ENCODE measurements around the gene ISYNA1.

Gene ISYNA1

DNA sequence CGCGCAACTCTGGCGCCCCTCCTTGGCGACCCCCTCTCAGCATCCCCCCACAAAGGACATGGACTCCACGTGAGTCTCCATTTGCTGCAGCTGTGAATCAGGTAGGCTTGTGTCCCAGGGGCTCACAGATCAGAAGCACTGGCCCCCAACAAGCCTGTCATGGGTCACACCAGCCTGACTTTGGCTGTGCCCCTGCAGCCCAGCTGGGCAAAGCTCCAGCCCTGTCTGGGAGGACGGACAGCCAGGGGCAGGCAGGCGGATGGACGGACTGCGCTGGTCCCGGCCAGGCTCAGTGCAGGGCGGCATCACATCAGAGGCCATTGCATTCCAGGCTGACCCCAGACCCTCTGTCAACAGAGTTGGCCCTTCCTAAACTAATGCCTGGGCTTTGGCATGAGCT, 28.4 kb upstream of the ISYNA1 start:
- no peak for DNase-seq

DNA sequence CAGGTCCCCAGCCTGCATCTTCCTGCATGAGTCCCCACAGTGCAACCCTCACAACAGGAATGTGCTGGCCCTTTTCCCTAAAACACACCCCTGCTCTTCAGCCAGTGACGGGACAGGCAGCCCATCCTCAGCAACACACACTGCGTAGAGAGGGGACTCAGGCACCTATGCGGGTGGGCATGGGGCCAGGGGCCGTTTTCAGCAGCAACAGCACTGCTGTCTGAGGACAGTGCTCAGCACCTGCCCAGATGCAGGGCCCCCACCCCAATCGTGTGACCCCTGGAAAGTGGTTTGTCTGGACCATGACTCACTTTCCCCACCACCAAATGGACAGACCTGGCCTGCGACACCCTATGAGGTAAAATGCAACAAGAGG, 28.0 kb upstream of the ISYNA1 start:
- DNase-seq, result no peak

DNA sequence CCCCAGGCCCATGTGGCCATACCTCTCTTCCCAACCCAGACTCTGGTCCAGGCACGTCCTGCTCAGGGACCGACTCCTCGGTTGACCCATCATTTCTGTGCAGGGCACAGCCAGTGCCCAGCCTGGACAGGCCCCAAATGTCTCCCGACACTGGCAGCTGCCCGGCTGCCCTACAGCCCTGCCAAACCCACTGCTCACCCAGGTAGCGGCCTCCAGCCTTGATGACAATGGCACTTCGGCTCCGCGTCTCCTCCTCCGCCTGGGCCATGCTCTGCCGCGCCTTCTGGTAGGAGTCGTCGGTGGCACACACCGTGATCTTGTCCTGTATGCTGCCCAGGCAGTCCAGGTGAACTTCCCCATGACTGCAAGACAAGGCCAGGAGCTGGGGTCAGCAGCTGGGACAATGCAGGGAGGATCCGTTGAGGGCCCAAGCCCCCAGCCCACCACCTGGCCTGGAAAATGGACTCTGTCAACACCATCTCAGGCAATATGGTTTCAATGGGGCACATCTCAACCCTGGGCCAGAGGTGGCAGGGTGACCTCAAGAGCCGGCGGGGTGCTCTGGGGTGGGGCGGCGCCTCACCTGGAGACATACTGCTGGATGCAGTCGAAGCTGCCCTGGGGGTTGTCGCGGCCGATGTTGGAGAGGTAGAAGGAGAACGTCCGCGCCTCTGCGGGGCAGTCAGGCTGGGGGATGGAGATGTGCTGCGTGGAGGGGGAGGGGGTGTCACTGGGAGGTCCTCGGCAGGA, 27.5 kb upstream of the ISYNA1 start:
- DNase-seq, result no peak

DNA sequence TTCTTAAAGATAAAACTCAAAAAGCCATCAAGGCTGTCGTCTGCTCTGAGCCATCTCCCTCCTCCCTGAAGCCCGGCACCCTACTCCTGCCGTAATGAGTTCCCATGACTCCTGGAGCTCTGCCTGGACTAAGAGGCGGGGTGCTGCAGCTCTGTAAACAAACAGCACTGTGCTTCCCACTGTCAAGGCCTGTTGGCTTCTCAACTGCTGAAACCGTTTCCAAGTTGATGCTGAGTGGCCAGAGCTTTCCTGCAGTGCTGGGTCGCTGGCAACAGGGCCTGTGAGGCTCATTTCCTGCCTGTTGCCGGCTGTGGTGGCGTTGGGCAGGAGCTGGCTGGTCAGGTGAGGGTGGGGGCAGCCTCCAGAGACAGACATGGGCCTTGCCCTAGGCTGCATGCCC, 26.7 kb upstream of the ISYNA1 start:
- DNase-seq, result peak; percentile 77

DNA sequence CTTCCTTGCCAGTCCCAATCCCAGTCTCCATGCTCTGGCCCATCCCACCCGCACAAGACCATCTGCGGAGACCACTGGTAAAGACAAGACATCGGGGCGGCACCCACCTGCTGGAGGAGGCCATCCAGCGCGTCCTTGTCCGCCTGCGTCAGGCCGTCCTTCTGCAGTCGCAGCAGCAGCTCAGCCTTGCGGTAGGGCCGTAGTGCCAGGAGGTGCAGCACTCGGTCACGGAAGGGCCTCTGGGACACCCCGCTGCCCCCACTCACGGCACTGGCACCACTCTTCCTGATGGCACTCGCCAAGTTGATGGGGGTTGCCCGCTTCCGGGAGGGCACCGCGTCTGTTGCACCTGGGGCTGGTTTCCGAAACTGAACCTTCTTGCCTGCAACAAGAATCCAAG, 23.5 kb upstream of the ISYNA1 start:
- DNase-seq, result no peak

DNA sequence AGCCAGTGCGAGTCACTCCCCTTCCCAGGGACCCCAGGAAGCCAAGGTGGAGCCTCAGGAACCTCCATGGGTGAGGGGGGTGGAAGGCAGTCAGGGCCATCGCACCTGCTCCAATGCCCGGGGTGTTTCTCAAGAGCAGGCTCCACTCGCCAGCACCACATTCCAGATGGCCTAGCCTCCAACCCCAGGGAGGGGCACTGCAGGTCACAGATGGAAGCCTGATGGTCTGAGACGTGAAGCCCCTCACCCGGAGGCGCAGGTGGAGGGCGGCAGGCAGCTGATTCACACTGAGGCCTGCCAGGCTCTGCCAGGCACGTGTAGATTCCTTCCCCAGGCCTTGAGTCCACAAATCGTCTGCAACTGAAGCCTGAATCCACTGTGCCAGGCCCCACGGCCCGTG, 23.0 kb upstream of the ISYNA1 start:
- DNase-seq, result no peak

DNA sequence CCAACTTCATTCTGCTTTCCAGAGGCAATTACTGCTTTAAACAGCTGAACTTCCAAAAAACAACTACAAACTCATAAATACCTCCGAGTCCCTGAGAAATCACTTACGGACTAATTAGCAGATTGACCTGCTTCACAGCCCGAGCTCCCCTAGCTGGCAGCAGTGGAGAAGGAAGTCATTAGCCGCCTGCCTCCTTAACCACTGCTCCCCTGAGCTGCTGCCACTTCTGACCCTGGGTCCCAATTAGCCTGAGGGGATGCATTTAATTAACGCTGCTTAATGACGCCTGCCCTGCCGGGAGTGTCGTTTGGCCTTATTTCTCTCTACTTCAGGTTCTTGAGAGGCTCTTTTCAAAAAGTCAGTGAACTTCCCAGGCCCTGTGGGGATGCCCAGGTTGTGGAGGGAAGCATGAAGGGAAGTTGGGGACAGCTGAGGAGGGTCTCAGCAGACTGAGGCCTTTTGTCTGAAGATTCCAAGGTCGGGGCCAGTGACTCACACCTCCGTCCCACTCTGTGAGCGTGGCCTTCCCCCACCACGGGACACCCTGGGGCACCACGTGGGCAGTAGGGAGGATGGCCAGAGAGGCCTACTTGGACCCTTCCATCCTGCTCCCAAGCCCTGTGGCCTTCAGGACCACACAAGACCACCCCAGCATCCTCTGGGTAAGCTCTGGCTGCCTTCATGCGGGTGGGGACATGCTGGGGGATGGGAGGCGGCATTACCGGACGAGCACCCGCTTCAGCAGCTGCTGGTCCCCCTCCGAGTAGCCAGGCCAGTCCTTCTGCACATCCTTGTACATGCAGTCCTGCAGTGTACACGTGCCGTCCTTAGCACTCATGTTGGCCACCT, 19.8 kb upstream of the ISYNA1 start:
- no peak for DNase-seq

DNA sequence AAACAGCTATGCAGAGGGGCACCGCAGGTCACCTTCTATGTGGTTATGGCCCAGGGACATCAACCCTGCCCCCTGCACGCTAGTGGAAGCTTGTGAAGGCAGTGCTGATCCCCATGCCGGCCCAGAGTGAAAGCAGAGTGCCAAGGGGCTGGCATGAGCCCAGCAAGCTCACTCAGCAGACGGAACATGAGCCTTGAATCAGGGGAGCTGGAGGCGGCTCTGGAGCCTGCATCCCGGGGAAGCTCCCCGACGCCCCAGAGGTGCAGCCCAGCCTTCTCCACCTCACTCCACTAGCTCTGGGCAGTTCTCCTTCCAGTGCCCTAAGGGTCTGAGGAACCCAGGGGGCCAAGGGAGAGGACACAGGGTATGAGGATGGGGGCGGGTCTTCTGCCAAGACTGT, 19.0 kb upstream of the ISYNA1 start:
- peak; percentile 60 for DNase-seq

DNA sequence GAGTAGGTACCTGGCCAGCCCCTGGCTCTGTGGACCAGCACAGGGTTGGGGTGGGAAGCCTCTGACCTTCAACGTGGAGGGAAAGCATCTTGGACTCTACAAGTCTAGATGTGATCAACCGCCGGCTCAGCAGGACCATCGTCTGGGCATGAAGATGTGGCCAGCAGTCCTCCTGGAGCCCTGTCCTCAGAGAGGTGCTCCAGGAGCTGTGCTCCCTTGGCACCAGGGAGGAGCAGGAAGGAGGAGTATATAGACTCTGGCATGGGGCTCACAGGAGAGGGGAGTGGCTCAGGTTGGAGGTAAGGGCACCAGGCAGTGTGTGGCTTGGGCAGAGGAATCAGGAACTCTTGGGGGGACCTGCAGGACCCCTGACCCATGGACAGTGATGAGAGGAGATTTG, 18.3 kb upstream of the ISYNA1 start:
- no peak for DNase-seq

DNA sequence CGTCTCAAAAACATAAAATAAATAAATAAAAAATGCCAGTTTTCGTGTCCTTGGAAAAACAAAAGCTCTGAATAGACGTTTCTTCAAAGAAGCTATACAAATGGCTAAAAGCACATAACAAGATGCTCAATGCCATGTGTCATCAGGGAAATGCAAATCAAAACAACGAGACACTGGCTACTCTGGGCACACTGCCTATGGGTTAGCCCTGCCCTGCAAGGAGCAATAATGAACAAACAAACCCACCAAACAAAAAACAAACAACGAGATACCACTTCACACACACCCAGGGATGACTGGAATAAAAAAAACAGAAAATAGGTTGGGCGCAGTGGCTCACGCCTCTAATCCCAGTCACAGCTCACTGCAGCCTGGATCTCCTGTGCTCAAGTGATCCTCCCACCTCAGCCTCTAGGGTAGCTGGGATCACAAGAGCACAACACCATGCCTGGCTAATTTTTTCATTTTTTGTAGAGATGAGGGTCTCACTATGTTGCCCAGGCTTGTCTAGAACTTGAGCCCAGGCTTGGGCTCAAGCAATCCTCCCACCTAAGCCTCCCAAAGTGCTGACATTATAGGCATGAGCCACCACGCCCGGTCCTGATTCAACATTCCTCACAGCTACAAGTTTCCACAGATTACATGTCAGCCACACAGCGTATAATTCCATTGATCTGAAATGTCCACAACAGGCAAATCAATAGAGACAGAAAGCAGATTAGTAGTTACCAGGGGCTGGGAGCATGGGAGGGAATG, 15.5 kb upstream of the ISYNA1 start:
- no peak for DNase-seq

DNA sequence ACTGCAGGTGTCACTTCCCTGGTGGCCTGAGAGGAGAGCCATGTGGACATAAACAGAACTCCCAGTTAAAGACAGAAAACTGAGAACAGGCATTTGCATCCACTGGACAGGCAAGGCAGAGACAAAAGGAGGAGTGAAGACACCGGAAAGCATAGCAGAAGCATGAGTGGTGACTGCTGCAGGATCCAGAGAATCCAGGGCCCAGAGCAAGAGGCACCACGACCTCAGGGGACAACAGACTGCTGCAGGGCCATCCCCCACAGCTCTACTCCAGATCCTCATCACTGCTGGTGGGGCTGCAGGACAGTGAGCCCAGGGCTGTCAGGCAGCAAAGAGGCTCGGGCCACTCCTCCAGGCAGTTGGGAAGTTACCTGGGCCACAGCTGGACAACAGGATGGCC, 14.5 kb upstream of the ISYNA1 start:
- no peak for DNase-seq

DNA sequence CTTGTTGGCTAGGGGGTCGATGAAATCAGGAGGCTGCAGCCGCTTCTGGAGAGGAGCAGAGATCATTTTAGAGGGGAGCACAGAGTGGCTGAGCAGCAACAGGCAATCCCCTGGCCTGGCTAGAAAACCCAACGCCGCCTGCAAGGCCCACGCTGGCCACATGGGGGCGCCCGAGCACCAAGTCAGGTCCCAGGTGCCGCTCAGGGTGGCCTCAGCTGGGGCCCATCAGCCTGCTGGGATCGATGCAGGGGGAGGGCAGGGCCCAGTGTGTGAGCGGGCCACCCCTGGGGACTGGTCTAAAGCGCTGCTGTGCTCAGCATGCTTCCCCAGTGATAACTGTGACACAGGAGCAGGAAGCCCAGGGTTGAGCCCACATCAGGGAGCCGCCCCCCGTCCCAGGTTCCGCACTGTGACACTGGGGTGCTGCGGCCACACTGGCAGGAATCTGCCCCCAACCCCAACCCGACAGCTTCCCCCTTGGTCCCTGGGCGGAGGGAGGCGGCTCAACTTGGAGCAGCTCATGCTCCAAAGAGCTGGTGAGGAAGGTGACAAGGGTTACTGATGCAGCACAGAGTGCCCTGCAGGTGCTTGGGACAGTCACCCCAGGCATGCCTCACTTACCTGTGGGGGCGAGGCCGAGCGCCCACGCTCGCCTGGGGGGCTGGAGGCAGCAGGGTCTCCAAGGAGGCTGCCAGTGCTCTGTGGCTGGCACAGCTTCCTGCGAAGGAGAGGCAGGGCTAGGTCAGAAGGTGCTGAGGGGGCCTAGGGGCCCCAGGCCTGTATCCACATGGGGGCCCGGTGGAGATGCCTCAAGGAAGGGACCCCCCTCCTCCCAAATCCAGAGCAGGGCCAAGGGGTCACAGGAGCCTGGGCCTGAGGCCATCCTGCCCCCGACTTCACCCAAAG, 13.3 kb upstream of the ISYNA1 start:
- peak; percentile 91 for DNase-seq

DNA sequence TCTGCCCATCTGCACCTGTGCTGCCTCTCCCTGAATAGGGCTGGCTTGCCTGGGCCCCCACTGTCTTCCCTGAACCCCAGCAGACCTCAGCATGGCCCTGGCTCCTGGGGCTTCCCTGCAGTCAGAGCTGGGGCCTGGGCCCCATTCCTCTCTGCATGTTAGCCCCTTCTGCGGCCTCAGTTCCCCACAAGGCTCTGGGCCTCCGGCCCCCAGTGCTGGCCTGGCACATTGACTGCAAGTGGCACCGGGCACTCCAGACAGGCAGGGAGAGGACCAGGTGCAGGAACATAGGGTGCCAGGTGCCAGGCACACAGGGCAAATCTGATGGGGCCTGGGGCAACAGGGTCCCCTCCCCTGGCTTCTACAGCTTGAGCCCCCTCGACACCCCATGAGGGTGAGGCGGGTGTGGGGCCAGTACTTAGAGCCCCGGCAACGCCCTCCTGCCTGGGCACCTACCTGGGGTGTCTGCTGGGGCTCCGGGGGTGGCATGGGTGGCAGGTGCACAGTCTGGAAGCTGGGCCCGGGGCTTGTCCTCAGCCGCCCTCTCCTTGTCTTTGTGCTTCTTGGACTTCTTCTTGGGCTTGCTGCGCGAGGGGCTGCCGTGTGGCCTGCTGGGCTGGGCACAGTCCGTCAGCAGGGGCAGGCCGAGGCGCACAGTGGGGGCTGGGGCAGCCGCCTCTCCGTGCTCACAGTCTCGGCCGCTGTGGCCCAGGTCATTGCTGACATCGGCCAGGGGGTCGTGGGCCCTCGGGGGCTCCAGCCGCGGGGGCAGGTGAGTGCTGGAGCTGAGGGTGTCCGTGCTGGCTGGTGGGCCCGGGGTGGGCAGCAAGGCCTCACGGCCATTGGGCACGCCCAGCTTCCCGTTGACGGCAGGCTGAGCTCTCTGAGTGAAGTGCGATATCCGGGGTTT, 12.3 kb upstream of the ISYNA1 start:
- DNase-seq, result no peak

DNA sequence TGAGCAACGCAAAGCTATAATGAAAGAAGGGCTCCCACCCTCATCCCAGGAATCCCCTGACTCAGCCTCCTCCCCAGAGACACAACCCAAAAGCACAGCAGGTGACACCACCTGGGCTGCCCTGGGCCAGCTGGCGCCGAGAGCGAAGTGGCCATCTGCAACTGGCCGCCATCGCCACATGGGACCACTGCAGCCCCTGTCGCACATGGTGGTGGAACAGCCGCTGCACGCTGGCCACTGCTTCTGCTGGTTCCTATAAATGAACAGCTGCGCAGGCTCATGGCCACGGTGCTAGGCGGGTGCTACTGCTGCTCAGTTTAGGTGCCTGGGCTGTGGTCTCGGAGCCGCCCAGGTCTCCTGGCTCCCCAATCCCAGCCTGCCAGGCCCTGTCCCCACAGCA, 11.6 kb upstream of the ISYNA1 start:
- DNase-seq, result no peak

DNA sequence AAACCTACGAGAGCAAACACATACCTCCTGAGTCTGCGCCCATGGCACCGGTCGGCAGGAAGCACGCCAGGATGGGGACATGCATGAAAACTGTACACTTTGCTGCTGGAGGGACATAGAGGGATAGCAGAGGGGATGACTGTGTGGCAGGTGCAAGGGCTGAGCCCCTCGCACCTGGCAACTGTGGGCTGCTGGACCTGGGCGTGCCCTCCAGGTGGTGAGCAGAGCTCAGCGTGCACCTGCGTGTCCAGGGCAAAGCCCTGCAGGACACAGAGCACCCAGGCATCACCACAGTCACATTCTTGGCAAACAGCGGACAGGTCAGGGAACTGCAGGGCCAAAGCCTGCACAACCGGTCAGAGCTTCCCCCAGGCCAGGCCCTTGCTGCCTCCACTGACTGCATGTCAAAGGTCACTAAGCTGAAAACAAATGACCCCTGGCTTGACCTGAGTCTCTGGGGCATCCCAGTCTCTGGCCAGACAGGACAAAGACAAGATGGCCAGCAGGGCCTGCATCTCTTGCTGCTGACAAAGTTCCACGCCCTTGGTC, 9.0 kb upstream of the ISYNA1 start:
- DNase-seq, result no peak

DNA sequence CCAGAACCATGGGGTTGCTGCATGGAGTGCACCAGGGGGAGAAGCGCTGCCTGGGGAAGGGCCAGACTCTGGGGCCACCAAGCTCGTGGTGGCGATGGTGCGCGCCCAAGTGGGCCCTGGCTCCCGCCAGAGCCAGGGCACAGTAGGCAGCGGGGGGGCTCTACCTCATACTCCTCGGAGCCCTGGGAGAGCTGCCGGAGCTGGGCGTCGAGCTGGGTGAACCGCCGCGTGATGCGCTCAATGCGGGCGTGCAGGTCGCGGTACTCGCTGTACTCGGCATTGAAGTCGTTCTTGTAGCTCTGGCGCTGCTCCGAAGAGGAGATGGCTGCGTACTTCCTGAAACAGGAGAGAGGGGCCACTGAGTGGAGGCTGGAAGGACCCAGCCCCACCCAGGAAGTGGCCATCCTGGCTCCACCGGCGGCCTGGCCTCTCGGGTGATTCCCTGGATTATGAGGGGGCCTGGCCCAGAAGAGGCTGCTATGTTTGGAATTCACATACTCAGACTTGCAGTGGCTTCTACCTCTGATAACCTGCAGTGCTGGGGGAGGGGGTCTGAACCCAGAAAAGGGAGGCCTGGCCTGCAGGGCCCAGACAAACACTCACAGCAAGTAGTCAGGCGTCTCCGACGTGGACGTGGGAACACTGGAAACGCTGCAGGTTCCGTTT, 8.3 kb upstream of the ISYNA1 start:
- no peak for DNase-seq

DNA sequence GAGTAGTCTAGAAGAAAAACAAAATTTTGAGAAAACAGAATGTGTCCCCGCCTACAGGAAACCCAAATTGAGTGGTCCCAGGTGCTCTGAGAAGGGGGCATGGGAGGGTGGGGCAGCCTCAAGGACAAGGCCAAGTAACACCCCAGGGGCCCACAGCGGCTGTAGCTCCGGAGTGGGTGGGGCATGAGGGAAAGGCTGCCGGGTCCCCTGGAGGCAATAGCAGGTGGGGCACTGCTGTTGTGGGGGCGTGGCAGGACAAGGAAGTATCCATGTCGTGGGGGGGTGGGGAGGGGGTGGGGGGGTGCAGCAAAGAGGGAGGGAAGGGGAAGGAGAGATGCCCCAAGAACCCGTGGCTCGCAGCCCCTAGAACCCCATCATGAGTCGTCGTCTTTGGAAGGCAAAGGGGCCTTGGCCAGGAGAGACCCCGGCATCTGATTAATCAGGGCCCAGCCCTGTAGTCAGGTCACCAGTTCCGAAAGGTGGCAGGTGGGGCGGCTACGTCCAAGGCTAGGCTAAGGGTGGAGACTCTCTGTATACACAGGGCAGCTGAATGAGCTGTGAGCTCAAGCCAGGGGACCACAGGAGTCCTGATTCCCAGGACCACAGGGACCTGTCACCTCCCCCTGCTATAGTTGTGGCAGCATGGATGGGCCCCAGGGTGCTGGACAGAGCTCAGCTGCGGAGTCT, 7.5 kb upstream of the ISYNA1 start:
- DNase-seq, result no peak

DNA sequence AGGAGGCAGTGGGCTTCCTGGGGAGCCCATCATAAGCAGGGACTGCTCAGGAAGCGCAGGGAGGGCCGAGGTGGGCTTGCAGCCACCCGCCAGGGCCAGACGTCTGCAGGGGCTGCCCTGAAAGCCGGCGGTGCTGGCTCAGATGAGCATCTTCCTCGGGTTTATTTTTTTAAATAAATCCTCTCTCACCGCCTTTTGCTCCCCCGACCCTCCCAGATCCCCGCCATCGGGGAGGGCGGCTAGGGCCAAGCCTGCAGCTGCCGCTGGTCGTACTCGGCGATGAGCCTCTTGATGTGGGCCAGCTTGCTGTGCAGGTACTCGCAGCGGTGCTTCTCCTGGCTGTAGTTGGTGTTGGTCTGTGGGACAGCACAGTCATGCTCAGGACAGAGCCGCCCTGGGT, 6.6 kb upstream of the ISYNA1 start:
- no peak for DNase-seq

DNA sequence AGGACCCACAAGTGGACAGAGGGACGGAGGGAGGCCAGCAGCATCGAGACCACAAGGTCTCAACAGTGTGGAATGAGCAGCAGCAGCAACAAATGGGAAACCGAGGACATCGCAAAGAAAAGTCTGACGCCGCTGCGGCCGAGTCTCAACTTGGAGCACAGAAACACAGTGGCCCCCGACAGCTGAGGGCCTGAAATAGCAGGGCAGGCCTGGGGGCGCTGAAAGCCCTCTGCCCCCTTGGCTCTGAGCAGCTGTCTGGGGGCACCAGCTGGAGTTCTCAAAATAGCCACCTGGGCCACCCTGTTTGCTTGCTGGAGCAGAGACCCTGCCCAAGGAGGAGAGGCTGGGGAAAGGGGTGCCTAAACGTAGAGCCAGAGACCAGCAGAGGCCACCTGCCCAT, 5.9 kb upstream of the ISYNA1 start:
- DNase-seq, result no peak

DNA sequence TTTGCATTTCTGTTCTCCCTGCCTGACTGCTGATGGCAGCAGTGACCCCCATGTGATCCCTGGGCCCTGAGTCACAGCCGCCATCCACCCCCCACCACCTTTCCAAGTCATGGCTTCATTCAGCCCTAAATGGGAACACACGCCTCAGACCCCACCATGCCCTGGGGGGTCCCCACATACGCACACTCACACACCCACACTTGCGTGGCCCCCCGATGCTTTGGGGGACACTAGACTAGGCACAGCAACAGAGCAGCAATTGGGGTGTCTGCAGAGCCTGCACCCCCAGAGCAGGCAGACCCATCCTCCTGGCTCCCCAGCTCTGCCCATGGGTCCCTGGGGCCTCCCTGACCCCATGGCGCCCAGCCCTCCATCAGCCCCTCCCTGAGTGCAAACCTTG, 5.5 kb upstream of the ISYNA1 start:
- no peak for DNase-seq

Data from femur (tissue), 1 donor.